Superior temporal gyrus (tissue), 1 donor: ENCODE data around the gene NTN1.

ENCODE experiments used
- DNase-seq: peaks from one replicate; pipeline ENCODE4 v3.0.0-alpha.2; 2016; ENCODE audit errors: extremely low spot score

The NTN1 gene

GRCh38 chr17:9158544-9159452, 137.5 kb downstream of the NTN1 start:
- no peak for DNase-seq

- no peak for DNase-seq
Measured at GRCh38 chr17:9162275-9162985, 141.1 kb downstream of the NTN1 start.

GRCh38 chr17:9166788-9167187, 145.5 kb downstream of the NTN1 start:
- DNase-seq, result no peak

- DNase-seq, result no peak
Measured at GRCh38 chr17:9167379-9167778, 146.1 kb downstream of the NTN1 start.

- no peak for DNase-seq
Measured at GRCh38 chr17:9169116-9169515, 147.8 kb downstream of the NTN1 start.

GRCh38 chr17:9170336-9170735, 149.0 kb downstream of the NTN1 start:
- DNase-seq, result no peak

GRCh38 chr17:9170853-9171252, 149.5 kb downstream of the NTN1 start:
- no peak for DNase-seq

- no peak for DNase-seq
Measured at GRCh38 chr17:9173386-9173983, 152.2 kb downstream of the NTN1 start.

- DNase-seq, result no peak
Measured at GRCh38 chr17:9174312-9174711, 153.0 kb downstream of the NTN1 start.

- DNase-seq, result no peak
Measured at GRCh38 chr17:9174779-9175574, 153.7 kb downstream of the NTN1 start.

GRCh38 chr17:9175700-9176467, 154.6 kb downstream of the NTN1 start:
- DNase-seq, result no peak

GRCh38 chr17:9177212-9177611, 155.9 kb downstream of the NTN1 start:
- DNase-seq, result no peak

GRCh38 chr17:9178319-9178718, 157.0 kb downstream of the NTN1 start:
- DNase-seq, result no peak

- DNase-seq, result no peak
Measured at GRCh38 chr17:9179602-9180001, 158.3 kb downstream of the NTN1 start.

- DNase-seq, result no peak
Measured at GRCh38 chr17:9181640-9182039, 160.3 kb downstream of the NTN1 start.

- no peak for DNase-seq
Measured at GRCh38 chr17:9183306-9183705, 162.0 kb downstream of the NTN1 start.

- DNase-seq, result no peak
Measured at GRCh38 chr17:9185142-9185541, 163.8 kb downstream of the NTN1 start.

- DNase-seq, result no peak
Measured at GRCh38 chr17:9185688-9186284, 164.5 kb downstream of the NTN1 start.

GRCh38 chr17:9187828-9188227, 166.5 kb downstream of the NTN1 start:
- no peak for DNase-seq

- no peak for DNase-seq
Measured at GRCh38 chr17:9188367-9188766, 167.1 kb downstream of the NTN1 start.

GRCh38 chr17:9189870-9190269, 168.6 kb downstream of the NTN1 start:
- no peak for DNase-seq
